22Rv1 (cell line): ENCODE measurements around the gene PGS1.

Experiments
- CTCF ChIP-seq: fragments of 450-650 bp; IDR thresholded peaks from 2 replicates; pipeline ENCODE4 v1.5.1; 2017; ENCODE audit warnings: mild to moderate bottlenecking
- ZFX ChIP-seq: fragments of 450-650 bp; IDR thresholded peaks from 2 replicates; pipeline ENCODE4 v1.6.1; 2017; ENCODE audit warnings: antibody characterized with exemption, borderline replicate concordance

GRCh38 chr17:78347453-78347852 is 31.0 kb upstream of the PGS1 start:
- TF ChIP-seq CTCF (no peak), ZFX (no peak)
